Hair follicular keratinocyte (primary cell): ENCODE measurements around the gene COX8C. TPM values are rescaled to one million over a fixed set of nuclear protein-coding genes. Genes with fewer than 3 reads are reported as not detected.

Source experiments
- total RNA-seq: library from RNA; depleted of rRNA; stranded (reverse); fragments of >200 nt; gene quantifications from 2 replicates; pipeline ENCODE4 v1.2.3, GENCODE V29; 2015

COX8C gene, protein sequence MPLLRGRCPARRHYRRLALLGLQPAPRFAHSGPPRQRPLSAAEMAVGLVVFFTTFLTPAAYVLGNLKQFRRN
- not detected in 2 replicates for total RNA-seq

DNA sequence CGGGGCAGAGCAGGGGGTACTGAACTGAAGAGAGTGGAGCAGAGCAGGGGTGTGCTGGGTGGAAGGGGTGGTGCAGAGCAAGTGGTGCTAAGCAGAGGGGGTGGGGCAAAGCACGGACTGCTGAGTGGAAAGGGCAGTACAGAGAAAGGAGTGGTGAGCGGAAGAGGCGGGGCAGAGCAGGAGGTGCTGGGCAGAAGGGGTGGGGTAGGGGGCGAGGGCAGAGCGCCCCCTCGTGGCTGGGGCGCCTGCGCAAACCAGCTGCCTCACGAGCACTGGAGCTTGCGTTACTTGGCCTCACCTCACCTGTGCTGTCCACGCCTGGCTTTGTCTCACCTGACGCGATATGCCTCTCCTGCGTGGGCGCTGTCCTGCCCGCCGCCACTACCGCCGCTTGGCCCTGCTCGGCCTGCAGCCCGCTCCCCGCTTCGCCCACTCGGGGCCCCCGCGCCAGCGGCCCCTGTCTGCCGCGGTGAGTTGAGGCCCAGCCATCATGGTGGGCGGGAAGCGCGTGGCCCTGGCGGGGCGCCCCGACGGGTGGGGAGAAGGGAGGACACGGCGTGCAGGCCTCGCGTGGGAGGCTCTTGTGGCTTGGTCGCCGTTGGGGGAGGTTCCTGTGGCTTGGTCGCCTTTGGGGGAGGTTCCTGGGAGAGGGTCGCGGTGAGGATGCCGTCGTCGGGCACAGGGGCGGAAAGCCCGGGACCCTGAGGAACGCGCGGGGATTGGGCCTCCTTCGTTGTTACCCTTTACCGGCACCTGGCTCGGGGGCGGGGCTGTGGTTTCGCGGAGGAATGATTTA is at the start of gene COX8C:
TSS of gene COX8C (plus strand) at position 257 of the 796 bp plus-strand sequence. CDS start at position 344, 87 bp downstream.

DNA sequence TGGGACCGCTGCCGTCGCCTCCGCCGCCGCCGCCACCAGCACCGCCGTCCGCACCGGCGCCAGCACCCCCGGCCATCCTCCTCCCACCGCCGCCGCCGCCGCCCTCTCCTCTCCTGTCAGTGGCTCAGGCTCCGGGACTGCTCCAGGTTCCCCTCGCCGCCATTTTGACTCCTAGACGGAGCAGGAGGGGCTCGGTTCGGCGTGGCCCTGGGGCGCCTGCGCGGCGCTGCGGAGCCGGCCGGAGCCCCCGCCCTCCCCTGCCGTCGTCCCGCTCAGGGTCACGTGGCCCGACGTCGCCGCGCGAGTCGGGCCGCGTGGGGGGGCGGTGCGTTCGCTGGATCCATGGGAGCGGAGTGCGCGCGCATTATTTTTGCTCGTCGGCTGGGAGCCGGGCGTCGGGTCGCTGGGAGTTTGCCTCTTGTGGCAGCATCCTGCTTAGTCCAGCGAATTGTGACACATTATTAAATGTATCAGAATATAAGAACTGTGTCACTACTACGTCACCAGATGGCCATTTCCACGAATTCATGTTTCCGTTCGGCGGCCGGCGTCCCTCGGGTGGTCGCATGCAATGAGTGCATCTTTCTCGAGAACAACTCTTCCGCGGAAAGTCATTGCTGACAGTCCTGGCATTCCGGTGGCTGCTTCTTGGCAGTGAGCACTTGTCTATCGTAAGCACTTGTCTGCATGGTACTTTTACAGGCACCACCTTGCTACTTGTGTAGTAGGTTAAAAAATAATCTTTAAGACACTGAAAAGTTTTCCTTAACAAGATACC is 13.9 kb upstream of the COX8C start, which contains the start of gene BTBD7:
TSS of gene BTBD7 (minus strand) at position 184 of the 778 bp plus-strand sequence. CDS start 36,985 bp downstream, outside the sequence.

Other genes with a start within 250 kb of the COX8C start
- gene ITPK1, start 231.3 kb upstream of the COX8C start, total RNA-seq: 58.5 and 75.2 TPM in 2 replicates
- gene MOAP1, start 162.3 kb upstream of the COX8C start, total RNA-seq: 13.5 and 21.2 TPM in 2 replicates
- gene LYSET, start 161.9 kb upstream of the COX8C start, total RNA-seq: 8.7 and 11.3 TPM in 2 replicates
- 12.3 and 17.1 TPM in 2 replicates for gene GON7, start 140.1 kb upstream of the COX8C start, total RNA-seq
- 20.5 and 26.6 TPM in 2 replicates for gene UBR7, start 139.9 kb upstream of the COX8C start, total RNA-seq
- 12.8 and 22.1 TPM in 2 replicates for gene BTBD7, start 14.1 kb upstream of the COX8C start, total RNA-seq
- gene UNC79, start 83.8 kb downstream of the COX8C start, total RNA-seq: not detected in 2 replicates